Fibroblast of skin of left quadriceps (primary cell): ENCODE measurements around the gene KIFAP3.
"Not testable (repeated sequence)": the region's sequence is repeated elsewhere in the genome, so short reads cannot be mapped to it uniquely, and the experiment has no call there.

Experiments
- DNase-seq, 2 experiments: peaks; one replicate each; pipeline ENCODE4 v3.0.0-alpha.2; 2013; ENCODE audit warnings: low read depth in 2 of 2

KIFAP3 gene

DNA sequence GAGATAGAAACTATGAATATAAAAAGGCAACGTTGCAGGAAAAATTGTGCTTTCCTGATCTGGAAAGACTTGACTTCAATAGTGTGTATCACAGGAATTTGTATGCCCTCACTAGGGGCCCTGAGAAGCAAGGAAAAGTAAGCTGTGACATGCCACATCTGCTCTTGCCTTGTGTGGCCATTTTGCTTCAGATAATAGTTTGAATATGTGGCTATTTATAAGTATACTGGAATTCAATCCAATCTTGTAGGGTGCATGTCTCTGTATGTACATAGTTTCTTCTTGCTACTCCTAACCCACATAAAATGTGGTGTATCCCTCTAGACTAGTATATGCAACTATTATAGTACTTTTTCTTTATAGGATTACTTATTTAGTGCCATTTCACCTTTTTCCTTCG lies 149.7 kb downstream of the KIFAP3 start:
- no peak for DNase-seq

DNA sequence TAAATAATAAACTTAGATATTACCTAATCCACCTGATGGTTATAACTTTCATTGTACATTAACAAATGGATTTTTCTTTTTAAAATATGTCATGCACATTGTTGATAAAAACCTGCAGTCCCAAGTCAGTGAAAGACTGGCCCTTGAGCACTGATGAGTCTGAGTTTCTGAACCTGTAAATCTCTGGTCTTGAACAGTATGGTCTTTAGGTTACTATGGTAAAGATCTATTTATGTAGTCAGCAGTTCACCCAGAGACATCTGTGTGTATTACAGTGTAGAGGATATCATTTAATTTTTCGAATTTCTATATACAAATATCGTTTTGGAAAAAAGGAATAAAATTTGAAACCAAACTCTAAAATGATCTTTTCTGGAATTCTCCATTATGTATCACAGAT lies 150.4 kb downstream of the KIFAP3 start:
- DNase-seq: no peak

DNA sequence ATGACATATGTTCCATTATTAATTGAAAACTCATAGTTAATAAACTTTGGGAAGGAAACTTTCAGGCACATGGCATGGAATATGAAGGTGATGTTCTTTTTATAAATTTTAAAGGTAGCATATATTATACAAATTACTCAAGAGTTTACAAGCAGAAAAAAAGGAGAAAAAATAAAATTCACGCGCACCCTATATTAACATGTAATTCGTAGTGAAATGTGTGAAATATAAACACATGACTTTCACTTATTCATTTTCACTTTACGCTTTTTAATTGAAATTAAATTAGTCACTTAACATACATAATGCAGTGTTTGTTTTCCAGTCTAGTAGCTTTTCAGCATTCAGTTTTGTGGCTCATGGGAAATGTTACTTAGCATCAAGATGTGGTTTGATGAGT lies 153.4 kb downstream of the KIFAP3 start:
- no peak for DNase-seq

DNA sequence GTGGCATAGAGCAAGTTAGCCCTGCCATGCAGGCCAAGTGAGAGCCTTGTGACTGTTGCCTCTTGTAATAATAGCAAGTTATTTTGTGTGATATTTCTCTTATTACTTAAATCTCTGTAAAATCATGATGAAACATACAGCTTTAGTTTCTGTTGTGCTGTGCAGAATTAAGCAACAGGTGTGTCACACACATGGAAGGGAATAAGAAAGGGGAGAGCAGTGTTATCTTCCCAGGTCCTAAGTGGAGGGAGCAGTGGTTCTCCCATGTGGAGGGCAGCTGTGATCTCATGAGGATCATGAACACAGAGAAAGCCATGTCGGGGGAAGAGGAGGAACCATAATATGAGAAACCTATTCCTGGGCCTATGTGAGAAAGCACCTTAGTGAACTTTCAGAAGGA lies 155.6 kb downstream of the KIFAP3 start:
- DNase-seq: no peak

DNA sequence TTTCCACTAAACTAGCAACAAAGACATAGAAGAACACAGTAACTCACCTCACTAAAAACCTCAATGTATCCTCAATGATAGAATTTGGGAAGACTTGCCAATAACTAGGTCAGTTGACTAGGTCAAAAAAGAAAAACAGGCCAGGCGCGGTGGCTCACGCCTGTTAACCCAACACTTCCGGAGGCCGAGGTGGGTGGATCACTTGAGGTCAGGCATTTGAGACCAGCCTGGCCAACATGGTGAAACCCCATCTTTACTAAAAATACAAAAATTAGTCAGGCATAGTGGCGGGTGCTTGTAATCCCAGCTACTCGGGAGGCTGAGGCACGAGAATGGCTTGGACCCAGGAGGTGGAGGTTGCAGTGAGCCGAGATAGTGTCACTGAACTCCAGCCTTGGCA lies 156.3 kb downstream of the KIFAP3 start:
- not testable (repeated sequence) for DNase-seq

DNA sequence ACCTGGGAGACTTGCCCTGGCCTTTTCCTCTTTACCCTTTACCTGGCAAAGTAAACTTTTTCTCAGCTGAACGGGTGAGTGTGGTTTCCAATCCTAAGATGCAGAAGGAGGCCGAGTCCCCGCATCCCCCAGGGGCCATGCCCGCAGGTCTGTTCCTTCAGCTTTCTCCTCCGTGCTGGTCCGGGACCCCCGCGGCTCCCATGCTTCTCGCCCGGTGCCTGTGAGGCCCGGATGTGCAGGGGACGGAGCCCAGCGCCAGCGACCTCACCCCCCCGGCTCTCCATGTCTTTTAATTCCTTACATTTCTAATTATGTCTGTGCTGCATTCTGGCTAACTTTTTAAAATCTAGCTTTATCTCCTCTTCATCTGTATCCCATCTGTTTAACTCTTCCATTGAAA lies 159.3 kb downstream of the KIFAP3 start:
- DNase-seq: no peak

DNA sequence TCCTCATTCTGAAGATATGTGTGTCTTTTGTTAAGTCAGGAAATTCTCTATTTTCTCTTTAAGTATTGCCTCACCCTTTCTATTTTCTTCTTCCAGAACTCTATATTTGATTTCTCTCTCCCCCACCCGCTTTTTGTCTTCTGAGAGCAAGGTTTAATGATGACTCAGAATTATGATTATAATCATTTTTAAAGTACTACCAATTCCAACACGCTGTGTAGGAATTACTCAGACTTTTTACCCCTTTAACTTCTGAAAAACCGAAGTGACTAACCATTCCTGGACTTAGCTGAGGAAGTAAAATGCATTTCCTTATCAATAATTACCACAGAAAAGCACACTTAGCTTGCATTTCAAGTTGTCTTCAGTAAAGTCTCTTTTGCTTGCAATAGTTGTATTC lies 160.0 kb downstream of the KIFAP3 start:
- peak in 1 of 2 experiments; percentile 16 for DNase-seq

DNA sequence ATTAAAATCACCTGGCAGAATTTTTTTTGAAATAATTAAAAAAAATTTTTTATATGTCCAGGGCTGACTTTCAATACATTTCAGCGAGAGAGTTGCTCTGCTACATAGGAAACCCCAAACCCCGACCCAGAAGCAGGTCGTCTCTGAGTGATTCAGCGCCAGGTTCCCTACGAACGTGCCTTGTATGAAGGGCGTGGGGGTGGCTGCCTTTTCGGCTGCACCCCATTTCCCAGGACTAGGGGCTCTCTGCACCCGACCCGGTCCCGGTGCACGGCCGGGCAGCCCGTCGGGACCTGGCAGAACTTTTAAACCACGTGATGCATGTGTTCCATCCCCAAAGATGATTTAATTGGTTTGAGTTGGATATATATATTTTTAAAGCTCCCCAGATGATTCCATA lies 165.0 kb downstream of the KIFAP3 start:
- no peak for DNase-seq

DNA sequence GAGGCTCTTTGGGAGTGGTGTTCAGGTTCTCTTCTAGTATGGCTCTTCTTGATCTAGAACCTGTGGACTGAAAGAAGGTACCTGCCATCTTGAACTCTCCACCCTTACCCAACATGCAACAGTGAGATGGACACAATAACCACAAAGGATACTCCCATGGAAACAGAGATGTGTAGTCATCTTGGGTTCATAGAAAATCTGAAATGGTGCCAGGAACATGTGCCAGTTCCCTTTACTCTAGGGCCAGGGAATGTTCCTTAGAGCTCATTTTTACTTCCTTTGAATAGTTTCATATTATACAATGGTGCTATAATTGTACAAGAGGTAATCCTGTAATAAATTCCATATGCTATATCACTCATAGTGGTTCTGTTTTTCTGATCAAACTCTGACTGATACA lies 167.6 kb downstream of the KIFAP3 start:
- no peak for DNase-seq

DNA sequence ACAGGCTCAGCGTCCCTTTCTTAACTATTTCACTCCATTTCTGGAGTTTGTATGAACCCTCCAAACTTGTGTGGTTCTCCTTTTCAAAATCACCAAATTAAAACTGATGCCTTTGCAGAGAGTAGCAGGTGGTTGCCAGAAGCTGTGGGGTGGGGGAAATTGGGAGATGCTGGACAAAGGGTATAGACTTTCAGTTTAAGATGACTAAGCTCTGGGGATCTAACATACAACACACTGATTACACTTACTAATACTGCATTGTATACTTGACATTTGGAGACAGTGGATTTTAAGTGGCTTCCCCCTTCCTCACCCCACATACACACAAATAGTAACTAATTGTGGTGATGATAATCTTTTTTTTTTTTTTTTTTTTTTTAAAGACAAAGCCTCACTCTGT lies 169.7 kb downstream of the KIFAP3 start:
- DNase-seq: no peak

DNA sequence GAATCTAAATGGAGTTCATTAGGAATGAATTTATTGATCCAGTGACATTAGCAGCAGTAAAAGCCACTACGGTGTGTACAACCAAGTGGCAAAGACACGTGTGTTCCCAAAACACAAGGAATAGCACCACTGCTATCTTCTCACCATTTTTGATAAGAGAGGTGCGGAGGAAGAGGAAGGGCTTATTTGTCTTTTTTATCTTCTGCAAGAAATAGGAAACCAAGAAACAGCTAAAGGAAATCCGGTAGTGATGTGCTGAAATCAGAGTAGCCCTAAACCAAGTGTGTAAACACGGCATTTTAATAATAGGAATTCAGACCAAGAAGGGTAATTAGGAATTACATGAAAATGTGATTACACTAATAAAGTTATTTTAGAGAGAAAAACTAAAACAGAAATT lies 171.7 kb downstream of the KIFAP3 start:
- DNase-seq: no peak

DNA sequence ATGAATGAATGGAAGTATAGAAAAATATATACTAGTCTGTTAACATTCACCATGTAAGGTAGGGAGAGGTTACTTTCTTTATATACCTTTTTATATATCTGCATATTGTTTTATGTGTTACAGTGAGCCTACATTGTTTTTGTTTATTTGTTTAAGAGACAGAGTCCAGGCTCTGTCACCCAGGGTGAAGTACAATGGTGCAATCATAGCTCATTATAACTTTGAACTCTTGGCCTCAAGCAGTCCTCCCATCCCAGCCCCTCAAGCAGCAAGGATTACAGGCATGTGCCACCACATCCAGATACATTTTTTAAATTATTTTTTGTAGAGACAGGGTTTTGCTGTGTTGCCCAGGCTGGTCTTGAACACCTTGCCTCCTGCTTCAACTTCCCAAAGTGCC lies 173.4 kb downstream of the KIFAP3 start:
- DNase-seq: no peak

DNA sequence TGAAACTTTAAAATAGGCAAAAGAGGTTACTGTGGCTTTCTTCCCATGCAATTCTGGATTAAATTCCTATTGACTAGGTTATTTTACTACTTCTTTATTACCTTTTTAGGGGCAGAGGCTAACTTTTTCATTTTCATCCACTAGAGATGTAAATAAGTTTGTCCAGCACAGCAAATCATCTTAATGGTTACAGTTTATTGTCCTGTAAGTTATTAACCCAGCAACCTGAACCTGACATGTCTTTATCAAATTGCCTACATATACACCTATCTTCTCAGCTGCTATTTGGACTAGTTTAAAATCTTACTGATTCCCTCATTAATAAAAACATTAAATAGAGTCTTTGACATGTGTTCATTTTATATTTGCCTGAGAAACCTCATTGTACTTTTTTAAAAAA lies 173.9 kb downstream of the KIFAP3 start:
- no peak for DNase-seq

DNA sequence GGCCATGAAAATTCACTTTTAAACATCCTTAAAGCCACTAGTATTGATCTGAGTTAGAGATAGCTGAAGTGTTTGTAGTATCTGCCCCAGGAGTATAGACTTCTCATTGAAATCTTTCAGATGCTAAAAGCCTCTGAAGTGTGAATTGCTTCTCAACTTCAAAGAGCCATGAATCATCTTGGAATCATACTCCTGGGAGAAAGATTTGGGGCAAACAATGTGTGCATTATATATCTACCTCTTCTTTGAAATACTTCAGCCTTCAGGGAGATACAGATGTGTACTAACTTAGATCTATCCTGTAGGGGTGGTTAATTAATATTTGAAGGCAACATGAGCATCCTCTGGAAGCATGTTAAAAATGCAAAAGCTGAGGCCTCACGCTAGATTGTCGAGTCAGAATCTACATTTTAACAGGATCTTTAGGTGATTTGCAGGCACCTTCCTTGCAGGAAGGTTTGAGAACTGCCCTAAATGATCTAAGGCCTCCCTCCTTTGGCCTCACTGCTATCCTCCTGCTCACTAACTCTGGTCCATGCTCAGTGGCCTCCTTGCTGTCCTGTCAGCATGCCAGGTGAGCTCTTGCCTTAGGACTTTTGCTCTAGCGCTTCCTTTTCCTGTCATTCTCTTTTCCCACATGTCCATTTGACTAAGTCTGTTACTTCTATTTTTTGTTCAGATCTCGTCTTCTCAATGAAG lies 174.8 kb downstream of the KIFAP3 start:
- no peak for DNase-seq

DNA sequence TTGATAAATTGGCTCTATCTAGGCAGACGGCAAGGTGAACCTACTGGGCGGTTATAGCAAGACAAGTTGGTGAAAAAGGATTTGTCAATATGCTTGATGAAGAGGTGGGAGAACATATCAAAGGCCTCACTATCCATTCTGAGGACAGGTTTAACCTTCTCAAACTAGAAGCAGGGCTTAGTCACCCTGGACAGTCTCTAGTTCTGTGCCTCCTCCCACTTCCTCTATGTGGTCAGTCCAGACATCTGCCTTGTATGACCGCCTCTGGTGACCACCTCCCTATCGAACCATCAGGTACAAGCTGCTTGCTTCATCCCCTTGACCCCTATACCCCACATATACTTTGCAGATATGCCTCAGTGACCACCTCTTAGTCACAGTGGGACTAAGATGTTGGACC lies 178.5 kb downstream of the KIFAP3 start:
- DNase-seq: no peak

DNA sequence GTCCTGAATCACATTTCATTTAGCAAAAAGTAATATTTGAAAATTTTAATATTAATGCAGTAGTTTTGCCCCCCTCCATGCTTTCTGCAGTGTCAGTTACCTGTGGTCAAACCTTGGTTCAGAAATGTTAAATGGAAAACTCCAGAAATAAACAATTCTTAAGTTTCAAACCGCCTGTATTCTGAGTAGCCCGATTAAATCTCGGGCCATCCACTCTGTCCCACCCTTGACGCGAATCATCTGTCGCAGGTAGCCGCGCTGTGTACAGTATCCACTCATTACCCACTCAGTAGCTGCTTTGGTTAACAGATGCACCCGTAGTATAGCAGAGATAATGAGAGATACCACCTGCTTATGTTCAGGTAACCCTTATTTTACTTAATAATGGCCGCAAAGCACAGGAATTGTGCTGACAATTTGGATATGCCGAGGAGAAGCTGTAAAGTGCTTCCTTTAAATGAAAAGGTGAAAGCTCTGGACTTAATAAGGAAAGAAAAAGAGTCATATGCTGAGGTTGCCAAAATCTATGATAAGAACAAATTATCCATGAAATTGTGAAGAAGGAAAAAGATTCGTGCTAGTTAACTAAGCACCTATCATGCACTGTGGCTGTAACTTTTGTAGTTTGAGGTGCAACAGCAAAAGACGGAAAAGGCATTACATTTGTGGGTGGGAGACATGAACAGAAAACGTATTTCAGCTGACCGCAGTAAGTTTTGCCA lies 179.9 kb downstream of the KIFAP3 start:
- no peak for DNase-seq

DNA sequence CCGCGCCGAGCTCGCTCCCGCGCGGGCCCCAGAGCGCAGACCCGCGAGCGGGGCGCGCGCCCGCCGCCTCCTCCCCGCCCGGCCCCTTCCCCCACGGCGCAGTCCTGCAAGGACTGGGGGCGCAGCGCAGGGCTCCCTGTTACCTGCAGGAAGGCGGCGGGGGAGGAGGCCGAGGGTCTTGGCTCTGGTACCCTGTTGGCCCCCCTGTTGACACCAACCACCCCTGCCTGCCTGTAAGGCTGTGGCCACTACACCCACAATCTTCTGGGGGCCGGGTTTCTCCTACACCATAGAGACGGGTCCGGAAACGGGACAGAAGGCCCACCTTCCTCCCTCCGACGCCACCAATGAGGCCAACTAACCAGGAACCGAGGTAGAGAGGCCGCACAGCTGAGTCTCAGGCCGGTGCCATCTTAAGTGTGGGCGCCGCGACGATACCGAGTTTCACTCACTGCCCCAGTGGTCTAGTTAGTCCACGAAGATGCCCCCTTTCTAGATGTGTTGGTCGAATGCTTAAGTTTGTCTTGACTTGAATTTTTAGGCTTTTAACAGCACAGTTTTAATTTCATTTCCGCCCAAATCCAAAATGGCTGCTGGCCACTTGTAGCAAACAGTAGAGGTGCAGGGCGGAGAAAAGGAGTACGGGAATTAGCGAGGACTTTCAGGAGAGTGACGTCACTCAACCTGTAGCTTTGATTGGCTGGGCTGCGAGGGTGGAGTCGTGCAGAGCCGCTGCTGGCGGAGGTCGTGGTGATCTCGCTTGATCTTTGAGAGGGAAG lies 180.7 kb downstream of the KIFAP3 start, which contains the start of gene SCYL3:
Gene SCYL3, minus strand, starts transcription at position 252 of the 779 bp plus-strand sequence. CDS start 5,056 bp downstream, outside the sequence.
- DNase-seq: peak; percentile 95 to 96

DNA sequence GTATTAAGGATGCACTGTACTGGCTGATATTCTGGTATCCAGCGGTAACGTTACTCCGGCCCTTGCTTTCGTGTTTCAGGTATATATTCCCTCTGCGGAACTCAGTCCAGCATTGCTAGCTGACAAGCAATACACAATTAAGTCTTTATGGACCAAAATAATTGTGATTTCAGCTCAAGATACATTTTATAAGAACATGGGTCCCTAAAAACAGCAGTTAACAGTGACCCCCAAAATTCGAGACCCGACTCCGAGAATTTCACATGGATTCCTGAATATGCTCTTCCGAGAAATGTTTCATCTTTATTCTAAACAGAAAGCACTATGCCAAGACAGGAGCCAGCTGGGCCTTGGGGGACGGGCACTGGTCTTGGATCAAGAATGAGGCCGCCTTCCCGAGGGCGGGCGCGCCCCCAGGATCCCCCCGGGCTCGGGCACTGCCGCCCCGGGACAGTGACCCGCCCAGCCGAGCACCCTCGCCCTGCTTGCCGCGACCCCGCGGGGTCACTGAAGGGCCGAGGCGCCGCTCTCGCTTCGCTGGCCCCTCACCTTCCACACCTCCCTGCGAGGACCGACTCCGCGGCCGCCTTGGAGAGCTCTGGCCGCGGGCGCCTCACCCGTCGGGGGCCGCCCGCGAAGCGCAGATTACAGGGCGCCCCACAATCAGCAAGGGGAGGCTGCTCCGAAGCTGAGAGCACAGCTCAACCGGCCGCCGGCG lies 181.4 kb downstream of the KIFAP3 start:
- no peak for DNase-seq

DNA sequence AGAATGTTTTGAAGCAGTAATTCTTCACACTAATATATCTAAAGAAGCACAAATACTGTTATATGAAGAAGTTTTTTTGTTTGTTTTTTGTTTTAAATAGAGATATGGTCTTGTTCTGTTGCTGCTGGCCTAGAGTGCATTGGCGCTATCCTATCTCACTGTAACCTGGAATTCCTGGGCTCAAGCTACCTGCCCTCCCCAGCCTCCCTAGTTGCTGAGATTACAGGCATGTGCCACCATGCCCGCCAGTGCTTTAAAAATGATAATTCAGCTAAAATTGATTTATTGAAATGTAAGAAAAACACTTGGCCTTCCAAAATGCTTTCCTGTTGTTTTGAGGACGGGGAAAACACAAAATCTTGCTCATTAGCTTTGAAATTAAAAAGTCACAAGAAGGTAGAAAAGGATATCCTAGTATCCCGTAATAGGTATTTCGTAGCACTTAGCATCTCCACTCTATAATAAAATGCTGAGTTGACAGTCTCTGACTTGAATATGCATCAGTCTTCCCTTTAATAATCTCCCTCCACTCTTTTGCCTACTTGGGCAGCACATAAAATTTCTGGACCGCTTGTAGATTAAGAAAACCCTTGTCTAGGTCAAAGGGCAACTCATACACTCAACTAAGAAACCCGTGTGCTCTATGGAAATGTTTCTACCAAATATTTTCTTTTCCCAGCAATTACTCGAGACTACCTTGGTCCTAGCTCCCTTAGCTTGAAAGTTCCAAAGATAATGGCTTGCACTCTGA lies 182.1 kb downstream of the KIFAP3 start:
- no peak for DNase-seq

DNA sequence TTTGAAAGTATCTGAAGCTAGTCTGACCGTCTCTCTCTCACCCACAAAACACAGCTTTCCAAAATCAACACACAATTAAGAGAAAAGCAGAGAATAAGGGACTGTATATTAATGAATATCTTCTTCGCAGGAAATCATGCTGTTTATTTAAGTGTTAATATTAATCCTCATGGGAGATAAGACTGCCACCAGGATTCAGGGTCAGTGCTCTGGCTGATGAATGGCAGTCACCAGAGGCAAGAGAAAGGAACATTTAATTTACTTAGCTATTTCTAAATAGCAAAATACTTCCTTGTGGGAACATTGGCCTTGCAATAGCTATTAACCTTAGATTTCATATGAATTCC lies 183.0 kb downstream of the KIFAP3 start:
- DNase-seq: no peak

DNA sequence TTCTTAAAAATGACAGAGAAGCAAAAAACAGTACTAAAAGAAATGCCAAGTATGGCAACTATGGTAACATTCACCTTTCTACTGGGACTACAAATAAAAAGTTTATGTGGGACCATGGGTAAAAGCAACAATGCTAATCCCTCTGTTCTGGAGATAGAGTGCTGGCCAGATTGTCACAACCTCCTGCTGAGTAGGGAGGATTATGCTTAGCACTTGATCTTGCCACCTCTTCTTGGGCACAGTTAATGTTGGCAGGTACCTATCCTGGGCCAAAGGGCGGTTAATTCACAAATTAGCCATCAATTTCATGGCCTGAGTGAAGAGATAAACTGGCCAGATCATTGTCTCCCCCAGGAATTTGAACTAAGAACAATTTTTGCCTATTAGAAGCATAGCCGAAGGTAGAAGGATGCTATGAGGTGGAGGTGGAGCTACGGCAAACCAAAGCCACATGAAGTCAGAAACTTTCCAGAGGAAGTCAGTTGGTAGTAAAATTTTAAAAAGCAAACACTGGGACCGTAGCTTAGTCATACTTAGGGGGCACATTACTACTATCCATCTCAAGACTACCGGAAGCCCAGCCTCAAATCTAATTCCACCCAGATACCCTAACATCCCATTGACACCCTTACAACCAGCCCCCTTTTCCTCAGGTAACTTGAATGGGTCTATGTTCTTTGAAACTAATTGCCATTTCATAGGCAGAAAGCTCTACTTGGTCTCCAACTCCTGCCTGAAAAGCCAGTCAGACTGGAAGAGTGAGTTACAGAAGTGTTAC lies 183.5 kb downstream of the KIFAP3 start:
- DNase-seq: no peak
